A549 (cell line): Measurements from ENCODE around the gene ELOVL5.

Experiments used
- CHD2 ChIP-seq: fragments of 150-350 bp; IDR thresholded peaks from 2 replicates; pipeline ENCODE4 v1.6.1; 2014; ENCODE audit warnings: low read length; ENCODE audit not compliant: partially characterized antibody
- CTCF ChIP-seq: fragments of >200 bp; sonication (Bioruptor Twin); formaldehyde crosslinking; IDR thresholded peaks from 3 replicates; pipeline ENCODE4 v1.5.1; 2016
- EP300 ChIP-seq, 2 experiments: fragments of >200 bp; sonication (Bioruptor Twin); formaldehyde crosslinking; IDR thresholded peaks; 2 replicates in 1 of 2; 3 replicates in 1 of 2; pipeline ENCODE4 v1.6.1; 2016 to 2017
- HDAC2 ChIP-seq: fragments of 200-600 bp; sonication (generic); IDR thresholded peaks from 2 replicates; pipeline ENCODE4 v1.6.1; 2016
- HOXA7 ChIP-seq: fragments of 250-450 bp; sonication (Bioruptor Pico); IDR thresholded peaks from 2 replicates; pipeline ENCODE4 v1.5.0; 2020; ENCODE audit warnings: mild to moderate bottlenecking, moderate library complexity
- MAFK ChIP-seq: fragments of 450-650 bp; IDR thresholded peaks from 2 replicates; pipeline ENCODE4 v1.6.1; 2014; ENCODE audit not compliant: partially characterized antibody
- POLR2A ChIP-seq: IDR thresholded peaks from 2 replicates; pipeline ENCODE4 v1.6.1; 2012; ENCODE audit warnings: mild to moderate bottlenecking, low read length
- POLR2AphosphoS2 ChIP-seq: conservative IDR thresholded peaks from 2 replicates; pipeline ENCODE4 v1.6.1; 2012; ENCODE audit warnings: low read length, improper control_type of control experiment, inconsistent platforms
- RCOR1 ChIP-seq: fragments of 150-350 bp; IDR thresholded peaks from 2 replicates; pipeline ENCODE4 v1.6.1; 2014; ENCODE audit warnings: antibody characterized with exemption, low read length, low read depth
- RFX5 ChIP-seq: fragments of 450-650 bp; IDR thresholded peaks from 2 replicates; pipeline ENCODE4 v1.7.1; 2014; ENCODE audit warnings: antibody characterized with exemption, mild to moderate bottlenecking, moderate library complexity
- RNF2 ChIP-seq: fragments of 200-600 bp; sonication (generic); IDR thresholded peaks from 2 replicates; pipeline ENCODE4 v1.6.1; 2016; ENCODE audit warnings: low read depth, mild to moderate bottlenecking, antibody characterized with exemption, moderate library complexity, borderline replicate concordance
- SMC3 ChIP-seq: fragments of >200 bp; sonication (Bioruptor Twin); formaldehyde crosslinking; IDR thresholded peaks from 3 replicates; pipeline ENCODE4 v1.6.1; 2018; ENCODE audit warnings: inconsistent platforms
- USF2 ChIP-seq: fragments of 450-650 bp; IDR thresholded peaks from 2 replicates; pipeline ENCODE4 v1.6.1; 2014; ENCODE audit warnings: antibody characterized with exemption

GRCh38 chr6:53352360-53352759, 3.6 kb upstream of the ELOVL5 start:
- TF ChIP-seq CHD2 = no peak
- TF ChIP-seq RFX5 = no peak
- TF ChIP-seq USF2 = no peak
- TF ChIP-seq RNF2 = no peak
- no peak for TF ChIP-seq CTCF
- TF ChIP-seq POLR2A = no peak
- no peak for TF ChIP-seq SMC3
- TF ChIP-seq EP300 (IDR thresholded peaks at IDR 0.05) = no peak
- no peak for TF ChIP-seq HDAC2
- TF ChIP-seq POLR2AphosphoS2 = no peak
- TF ChIP-seq HOXA7 (CRISPR knock-in tag) = no peak
- TF ChIP-seq RCOR1 = no peak
- no peak for TF ChIP-seq MAFK
